Activated CD8-positive, alpha-beta memory T cell treated with anti-CD3 and anti-CD28 coated beads for 24 hours (primary cell): ENCODE data around the gene OST4.
"Not testable (repeated sequence)": the region's sequence is repeated elsewhere in the genome, so short reads cannot be mapped to it uniquely, and the experiment has no call there.

Experiments
- DNase-seq: peaks from one replicate; pipeline ENCODE4 v3.0.0-alpha.2; 2020

The OST4 gene

DNA sequence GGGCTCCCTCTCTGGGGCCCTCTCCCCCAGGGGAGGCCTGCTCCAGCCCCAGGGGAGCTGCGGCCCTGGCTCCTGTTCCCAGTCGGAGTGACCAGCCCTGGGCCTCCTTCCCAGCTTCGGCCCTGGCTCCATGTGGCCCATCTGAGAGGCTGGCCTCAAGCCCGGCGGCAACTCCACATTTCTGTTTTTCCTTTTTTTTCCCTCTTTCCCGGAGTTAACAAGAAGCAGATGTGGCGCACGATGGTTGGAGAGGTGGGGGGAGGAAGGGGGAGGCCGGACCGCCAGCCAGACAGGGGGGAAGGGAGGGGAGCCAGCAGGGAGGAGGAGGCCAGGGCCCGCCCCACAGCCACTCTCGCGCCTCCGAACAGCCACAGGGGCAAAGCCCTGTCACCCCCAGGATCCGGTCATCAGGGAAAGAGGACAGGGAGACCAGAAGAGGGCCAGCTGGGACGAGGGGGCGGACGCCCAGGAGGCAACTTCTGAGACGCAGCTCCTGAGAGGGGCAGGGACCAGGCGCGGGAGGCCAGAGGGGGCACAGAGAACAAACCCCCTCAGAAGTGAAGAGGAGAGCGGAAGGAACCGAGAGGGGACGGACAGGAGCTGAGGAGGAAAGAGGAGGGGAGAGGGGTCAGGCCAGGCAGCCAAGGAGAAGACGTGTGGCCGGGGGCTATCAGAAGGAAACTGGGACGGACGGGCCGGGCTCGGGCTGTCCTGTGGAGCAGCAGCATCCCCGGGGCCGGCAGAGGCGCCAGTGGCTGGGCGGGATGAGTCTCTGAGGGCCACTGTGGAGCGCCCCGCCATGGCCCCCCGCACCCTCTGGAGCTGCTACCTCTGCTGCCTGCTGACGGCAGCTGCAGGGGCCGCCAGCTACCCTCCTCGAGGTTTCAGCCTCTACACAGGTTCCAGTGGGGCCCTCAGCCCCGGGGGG, 7.1 kb upstream of the OST4 start, which contains the start of gene EMILIN1:
Gene EMILIN1 (plus strand): TSS at position 349 of the 928 bp plus-strand sequence. CDS start 451 bp downstream, at position 800.
- no peak for DNase-seq

GRCh38 chr2:27077231-27077630, 5.8 kb upstream of the OST4 start:
- DNase-seq: no peak

GRCh38 chr2:27076323-27076722, 4.9 kb upstream of the OST4 start:
- DNase-seq: no peak

GRCh38 chr2:27075566-27075871, 4.1 kb upstream of the OST4 start:
- DNase-seq: not testable (repeated sequence)

- no peak for DNase-seq
Observed at GRCh38 chr2:27074738-27075565, 3.5 kb upstream of the OST4 start.

DNA sequence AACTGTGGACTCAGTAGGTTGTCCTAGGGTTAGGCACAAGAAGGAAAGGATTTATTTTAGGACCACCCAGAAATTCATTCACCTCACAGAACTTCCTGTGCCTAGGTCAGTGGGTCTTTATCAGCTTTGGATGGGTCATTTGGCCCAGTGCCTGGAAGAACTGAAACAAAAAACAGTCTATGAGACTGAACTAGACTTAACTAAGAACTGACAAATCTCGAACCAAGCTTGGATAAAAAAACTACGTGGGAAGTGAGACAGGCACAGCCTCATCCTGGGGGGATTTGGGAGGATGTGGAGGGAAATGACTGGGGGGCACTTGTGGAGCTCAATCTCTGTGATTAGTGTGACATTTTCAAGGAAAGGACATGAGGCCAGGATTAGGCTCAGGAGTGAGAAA, 2.3 kb upstream of the OST4 start:
- DNase-seq: no peak

DNA sequence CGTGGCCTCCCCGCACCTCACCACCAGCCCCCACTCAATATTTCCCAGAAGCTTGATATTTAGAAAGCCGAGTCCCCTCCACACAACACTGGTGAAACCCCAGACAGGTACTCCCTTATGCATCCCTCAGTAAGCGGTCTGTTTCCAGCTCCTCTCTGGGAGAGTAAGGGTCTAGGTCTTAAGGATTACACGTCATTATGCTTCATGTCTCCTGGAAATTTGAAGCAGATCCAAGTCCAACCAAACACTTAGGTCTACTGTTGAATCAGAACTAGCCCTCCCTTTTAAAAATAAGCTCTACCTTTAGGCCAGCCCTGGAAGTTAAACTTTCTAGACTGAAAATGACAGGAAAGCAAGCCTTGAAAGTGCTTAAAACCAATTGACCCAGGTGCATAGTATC, 1.5 kb upstream of the OST4 start:
- DNase-seq: no peak

DNA sequence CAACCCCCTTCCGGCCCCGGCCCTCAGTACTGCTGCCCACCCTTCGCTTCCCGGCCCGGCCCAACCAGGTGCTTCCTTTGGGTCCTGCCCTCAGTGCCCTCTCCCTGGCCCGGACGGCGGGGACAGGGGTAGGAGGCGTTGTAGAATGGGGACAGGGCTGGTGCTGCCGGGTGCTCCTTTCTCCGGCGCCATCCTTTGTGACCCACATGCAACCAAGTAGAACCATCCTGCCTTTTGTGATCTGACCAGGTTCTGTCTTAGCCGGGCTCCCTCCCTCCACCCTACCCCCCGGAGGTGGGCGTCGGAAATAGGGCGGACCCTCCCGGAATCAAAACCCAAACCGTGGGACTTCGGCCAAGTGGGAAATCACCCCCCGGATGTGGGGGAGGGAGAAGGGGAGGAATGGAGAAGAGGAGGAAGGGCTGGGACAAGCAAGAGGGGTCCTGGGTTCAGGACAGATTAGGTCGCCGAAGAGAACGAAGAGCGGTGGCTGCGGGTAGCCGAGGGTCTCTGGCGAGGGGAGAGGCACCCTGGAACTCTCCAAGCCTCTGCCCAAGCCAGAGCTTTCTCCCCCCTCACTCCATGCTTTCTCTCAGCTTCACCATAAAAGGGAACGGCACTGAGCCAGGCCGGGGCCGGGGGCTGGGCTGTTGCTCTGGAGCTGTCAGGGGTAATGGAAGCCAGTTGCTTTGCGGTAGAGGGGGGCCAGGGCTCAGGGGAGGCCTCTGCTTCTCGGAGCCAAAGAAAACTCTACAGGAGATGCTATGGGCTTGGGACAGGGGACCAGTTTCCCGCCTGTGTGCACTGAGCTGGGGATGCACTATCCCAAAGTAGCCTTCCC, 756 bp upstream of the OST4 start:
- peak; percentile 72 for DNase-seq

DNA sequence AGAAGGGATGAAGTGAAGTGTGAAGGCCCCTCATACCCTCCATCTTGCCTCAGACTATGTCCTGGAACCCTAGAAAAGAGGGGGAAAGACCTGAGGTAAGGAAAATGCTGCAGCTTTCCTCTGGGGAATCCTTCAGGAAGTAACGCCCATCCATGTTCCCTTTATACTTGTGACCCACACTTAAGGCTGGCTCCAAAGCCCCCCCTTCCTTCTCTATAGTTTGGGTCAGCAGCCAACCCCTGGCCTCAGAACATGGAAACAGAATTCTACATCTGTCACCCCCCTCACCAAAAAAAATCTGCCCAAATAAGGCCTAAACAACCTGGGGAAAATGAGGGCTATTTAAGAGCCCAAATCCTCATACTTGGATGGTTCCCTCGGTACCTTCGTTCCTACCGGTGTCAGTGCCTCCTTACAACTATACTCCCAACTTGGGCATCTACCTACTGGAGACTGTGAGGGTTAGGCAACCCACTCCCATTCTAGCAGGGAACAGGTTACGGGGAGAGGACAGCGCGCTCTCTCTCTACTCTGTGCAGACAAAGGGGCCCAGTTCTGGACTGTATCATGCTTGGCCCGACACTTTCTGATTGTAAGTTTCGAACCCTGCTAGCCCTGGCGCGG, 689 bp downstream of the OST4 start:
- no peak for DNase-seq

DNA sequence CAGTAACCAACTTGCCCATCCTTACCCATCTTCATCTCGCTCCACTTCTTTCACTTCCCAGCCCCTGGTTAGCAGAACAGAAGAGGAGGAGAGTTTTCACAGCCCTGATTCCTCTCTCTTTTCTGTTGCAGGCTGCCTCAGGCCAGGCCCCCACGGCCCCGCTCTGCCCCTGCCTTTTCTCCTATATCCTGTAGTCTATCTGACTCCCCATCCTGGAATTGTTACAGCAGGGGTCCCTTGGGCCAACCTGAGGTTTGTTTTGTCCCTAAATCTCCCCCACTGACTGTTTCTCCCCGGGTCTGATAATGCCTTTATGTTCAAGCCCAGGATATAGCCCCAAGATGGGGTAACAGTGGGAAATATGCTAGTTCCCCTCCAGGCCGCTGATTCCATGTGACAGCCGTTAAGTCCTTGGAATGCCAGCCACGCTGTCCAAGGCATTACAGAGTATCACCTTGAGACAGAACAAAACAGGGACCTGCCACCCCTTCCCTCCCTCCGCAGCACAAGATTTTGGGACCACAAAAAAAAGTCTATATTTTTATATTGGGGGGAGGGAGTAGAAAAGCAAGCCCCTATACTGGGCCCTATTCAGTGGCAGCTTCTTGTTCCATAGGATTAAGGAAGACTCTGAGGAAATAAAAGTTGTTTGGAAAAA, 1.4 kb downstream of the OST4 start:
- DNase-seq: no peak

GRCh38 chr2:27069436-27069835, 2.0 kb downstream of the OST4 start:
- DNase-seq: no peak

- DNase-seq: no peak
Observed at GRCh38 chr2:27067385-27067784, 4.1 kb downstream of the OST4 start.

DNA sequence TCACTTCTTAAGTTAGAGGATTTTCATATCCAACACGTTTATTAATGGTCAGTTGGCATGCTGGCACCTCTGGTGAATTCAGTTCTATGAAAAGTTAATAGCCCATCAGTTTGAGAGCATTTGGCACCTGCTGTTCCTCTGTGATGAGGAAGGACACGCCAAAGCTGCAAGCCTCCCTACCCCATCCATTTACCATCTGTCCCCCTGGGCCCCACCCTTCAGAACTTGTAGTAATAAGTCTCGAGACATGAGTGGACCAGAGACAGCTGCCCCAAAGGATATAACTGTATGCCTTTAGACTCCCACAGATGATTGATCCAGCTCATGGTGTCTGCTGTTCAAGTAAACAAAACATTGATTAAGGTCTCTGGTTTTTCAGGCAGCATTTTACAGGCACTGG, 6.3 kb downstream of the OST4 start:
- no peak for DNase-seq

DNA sequence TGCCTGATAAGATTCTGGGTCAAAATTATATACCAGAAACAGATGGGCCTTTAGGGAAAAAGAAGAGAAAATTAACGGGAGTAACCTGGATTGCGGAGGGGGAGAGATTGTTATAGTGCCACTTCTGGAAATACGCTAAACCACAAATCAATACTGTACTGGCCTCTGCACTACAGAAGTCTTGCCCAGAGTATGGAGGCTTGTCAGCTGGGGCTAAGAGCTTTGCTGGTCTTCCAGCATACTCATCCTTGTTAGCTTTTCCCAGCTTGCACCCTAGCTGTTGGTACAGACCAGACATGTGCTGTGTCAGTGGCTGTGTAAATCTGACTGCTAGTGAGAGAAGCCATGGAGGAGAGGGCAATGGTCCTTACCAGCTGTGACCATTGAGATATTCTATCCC, 11.1 kb downstream of the OST4 start:
- DNase-seq: no peak

DNA sequence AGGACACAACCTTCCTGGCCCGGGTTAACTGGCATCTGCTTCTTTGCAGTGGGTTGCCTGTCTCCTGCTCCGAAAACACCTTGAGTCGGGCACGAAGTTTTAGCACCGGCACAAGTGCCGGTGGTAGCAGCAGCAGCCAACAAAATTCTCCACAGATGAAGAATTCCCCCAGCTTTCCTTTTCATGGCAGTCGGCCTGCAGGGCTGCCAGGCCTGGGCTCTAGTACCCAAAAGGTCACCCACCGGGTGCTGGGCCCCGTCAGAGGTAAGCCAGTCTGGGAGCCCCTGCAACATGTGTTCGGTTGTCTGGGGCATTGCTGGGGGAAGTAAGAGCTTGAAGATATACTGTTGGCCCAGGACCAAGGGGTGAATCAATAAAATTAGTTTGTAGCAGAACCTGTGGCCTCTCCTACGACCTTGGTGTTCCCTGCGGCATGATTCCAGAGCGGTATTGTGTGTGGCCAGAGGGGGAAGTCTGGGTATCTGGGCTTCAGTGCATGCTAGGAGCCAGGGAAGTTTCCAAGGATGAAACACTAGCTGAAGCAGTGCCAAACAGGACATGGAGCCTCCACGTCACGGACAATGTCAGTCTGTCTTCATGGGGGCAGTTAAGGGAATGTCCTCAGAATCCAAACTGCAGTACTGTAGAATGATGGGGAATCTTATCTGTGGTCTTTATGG, 12.2 kb downstream of the OST4 start:
- DNase-seq: no peak

DNA sequence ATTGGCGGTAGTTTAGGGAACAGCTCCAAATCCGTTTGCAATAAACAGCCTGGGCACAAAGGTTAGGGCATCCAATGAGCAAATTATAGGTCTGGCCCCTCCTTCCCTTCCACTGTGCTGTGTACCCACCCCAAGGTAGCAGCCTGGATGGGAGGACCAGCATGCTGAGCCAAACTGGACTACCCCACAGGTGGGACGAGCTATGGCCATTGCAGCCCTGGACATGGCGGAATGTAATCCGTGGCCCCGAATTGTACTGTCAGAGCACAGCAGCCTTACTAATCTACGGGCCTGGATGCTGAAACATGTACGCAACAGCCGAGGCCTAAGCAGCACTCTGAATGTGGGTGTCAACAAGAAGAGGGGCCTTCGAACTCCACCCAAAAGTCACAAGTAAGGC, 13.2 kb downstream of the OST4 start:
- no peak for DNase-seq

- DNase-seq: no peak
Observed at GRCh38 chr2:27057184-27057583, 14.3 kb downstream of the OST4 start.

DNA sequence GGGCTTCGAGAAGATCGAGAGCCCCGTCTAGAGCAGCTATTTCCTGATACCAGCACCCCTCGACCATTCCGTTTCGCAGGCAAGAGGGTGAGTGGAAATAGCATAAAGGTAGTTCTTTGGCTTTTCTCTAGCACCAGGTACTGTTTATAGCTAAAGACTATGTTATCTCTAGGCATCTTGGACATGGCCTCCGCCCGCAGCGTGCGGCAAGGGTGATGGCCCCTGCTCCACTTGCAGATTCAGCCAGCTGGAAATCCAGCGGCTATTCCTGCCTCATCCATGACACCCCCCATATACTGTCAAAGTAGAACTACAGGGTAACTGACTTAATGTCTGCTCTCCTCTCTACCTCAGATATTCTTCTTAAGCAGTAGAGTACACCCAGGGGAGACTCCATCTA, 16.7 kb downstream of the OST4 start:
- DNase-seq: no peak

GRCh38 chr2:27053776-27054175, 17.7 kb downstream of the OST4 start:
- no peak for DNase-seq

DNA sequence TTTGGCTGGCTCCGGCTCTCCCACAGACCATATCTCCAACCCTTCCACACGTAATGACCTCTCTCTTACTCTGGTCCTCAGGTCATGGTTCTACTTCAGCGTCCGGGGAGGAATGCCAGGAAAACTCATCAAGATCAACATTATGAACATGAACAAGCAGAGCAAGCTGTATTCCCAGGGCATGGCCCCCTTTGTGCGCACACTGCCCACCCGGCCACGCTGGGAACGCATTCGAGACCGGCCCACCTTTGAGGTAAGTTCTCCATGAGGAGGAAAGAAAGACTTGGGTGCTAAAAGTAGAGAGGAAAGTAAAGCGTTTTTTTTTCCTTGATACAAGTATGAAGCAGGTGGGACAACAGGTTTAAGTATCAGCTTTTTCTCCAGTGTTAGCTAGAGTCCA, 18.1 kb downstream of the OST4 start:
- no peak for DNase-seq

DNA sequence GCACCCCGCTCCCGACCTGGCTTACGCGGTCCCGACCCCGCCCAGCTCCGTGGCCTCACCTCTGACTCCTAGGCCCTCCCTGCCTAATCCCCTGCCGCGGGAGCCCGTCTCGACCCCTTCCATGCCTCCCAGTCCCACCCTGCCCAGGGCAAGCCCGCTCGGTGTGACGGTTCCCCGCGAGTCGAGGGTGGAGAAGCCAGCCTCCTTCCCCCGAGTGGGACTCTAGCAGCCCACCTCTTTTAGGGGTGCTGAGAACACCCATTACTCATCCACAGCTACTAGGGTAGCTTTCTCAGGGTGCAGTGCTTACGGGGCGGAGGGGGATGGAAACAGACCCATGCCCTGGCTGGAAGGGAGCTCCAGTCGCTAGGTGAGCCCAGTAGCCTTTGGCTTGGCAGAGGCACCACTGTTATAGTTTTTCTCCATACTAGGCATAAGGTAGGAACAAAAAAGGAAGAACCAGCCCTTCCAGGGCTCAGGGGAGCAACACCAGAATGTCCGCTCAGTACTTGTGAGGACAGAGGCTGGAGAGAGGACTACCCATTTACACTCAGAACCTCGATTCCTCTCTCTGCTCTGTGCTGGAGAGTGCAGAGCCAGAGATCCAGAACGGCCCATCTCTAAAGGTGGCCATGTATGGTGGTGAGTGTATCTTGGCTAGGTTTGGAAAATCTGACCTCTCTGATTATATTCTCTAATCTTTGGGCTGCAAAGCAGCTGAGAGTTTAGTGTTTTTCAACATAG, 19.4 kb downstream of the OST4 start:
- DNase-seq: no peak
